Upper lobe of left lung (tissue), 6 donors: ENCODE results near the gene TXN. TPM values are rescaled to one million over a fixed set of nuclear protein-coding genes. Genes with fewer than 3 reads are reported as not detected.

Source experiments
- ATAC-seq, 2 donors: fragments of 200-7000 bp; cut with Tn5 transposase; one replicate each; pipeline ENCODE4 v1.9.1; 2022; ENCODE audit warnings: mild to moderate bottlenecking in 2 of 2, moderate library complexity in 2 of 2; ENCODE audit not compliant: low FRiP score in 2 of 2
- DNase-seq, 2 donors: peaks; one replicate each; pipeline ENCODE4 v3.0.0-alpha.2; 2019 to 2020
- H3K27ac ChIP-seq, 4 donors: fragments of 200-600 bp; sonication (generic); one replicate each; pipeline ENCODE4 v1.5.1; 2016 to 2019
- H3K27me3 ChIP-seq, 4 donors: fragments of 200-600 bp; sonication (generic); one replicate each; pipeline ENCODE4 v1.5.1; 2017 to 2019
- H3K36me3 ChIP-seq, 4 donors: fragments of 200-600 bp; sonication (generic); one replicate each; pipeline ENCODE4 v1.5.1; 2016 to 2019
- H3K4me1 ChIP-seq, 4 donors: fragments of 200-600 bp; sonication (generic); one replicate each; pipeline ENCODE4 v1.5.1; 2018 to 2019
- H3K4me3 ChIP-seq, 4 donors: fragments of 200-600 bp; sonication (generic); one replicate each; pipeline ENCODE4 v1.5.1; 2017 to 2019; ENCODE audit warnings: mild to moderate bottlenecking in 2 of 4, moderate library complexity in 1 of 4
- H3K9me3 ChIP-seq, 4 donors: fragments of 200-600 bp; sonication (generic); one replicate each; pipeline ENCODE4 v1.5.1; 2018 to 2019
- EP300 ChIP-seq, 4 donors: sonication (generic); formaldehyde crosslinking; IDR thresholded peaks; one replicate each; pipeline ENCODE4 v1.5.1; 2017; ENCODE audit warnings: antibody characterized with exemption in 4 of 4, control low read depth in 2 of 4
- POLR2A ChIP-seq, 4 donors: fragments of 450-650 bp; IDR thresholded peaks; one replicate each; pipeline ENCODE4 v1.5.1; 2016 to 2017; ENCODE audit warnings: antibody characterized with exemption in 4 of 4, mild to moderate bottlenecking in 2 of 4
- POLR2AphosphoS5 ChIP-seq, 2 donors: sonication (generic); formaldehyde crosslinking; IDR thresholded peaks; one replicate each; pipeline ENCODE4 v1.5.1; 2017; ENCODE audit warnings: antibody characterized with exemption in 2 of 2
- WGBS, 2 donors: methylation state at CpG; one replicate each; pipeline ENCODE4 v1.1.5; 2017 to 2018; 5-methylcytosine and 5-hydroxymethylcytosine counted together
- total RNA-seq, 6 donors: library from RNA; depleted of rRNA in 4 of 6; stranded (reverse); fragments of >200 nt in 4 of 6; gene quantifications; one replicate each; pipeline versions ENCODE4 v1.1.0 to v1.2.1, GENCODE V29; 2016 to 2021
- TF ChIP-seq, protein P1 (sequence below), 6 experiments: fragments of 450-650 bp in 4 of 6; fragments of 200-600 bp in 2 of 6; sonication (generic) in 2 of 6; IDR thresholded peaks; one replicate each; pipeline ENCODE4 v1.5.1; 2016 to 2019; ENCODE audit warnings: antibody characterized with exemption in 6 of 6
- donor health status: DM: no; HTN: no; CAD: no; lungs with moderate emphysema.
- donor health status: DM: no; HTN: yes; CAD: no; lungs with severe emphysema.

The TXN gene
- total RNA-seq, 6 donors from 2014 or later: 27.2 to 179 (median 165) TPM

GRCh38 chr9:110290001-110290400 is 33.7 kb upstream of the TXN start:
- WGBS, 2 donors: 70 to 76% methylated on average over 1 of the region's 1 CpG
- no peaks in the 10 kb centered on the region for H3K4me1 ChIP-seq
- no peaks in the 10 kb centered on the region for H3K27me3 ChIP-seq
- H3K36me3 ChIP-seq: no peaks in the 10 kb centered on the region
- no peaks in the 10 kb centered on the region for H3K9me3 ChIP-seq
- DNase-seq: no peak
- peak overlapping the region in 1 of 4 donors; percentile 13 for H3K27ac ChIP-seq
- ATAC-seq: no peak
- no peak overlapping the region for H3K4me3 ChIP-seq
- TF ChIP-seq, protein P1, sequence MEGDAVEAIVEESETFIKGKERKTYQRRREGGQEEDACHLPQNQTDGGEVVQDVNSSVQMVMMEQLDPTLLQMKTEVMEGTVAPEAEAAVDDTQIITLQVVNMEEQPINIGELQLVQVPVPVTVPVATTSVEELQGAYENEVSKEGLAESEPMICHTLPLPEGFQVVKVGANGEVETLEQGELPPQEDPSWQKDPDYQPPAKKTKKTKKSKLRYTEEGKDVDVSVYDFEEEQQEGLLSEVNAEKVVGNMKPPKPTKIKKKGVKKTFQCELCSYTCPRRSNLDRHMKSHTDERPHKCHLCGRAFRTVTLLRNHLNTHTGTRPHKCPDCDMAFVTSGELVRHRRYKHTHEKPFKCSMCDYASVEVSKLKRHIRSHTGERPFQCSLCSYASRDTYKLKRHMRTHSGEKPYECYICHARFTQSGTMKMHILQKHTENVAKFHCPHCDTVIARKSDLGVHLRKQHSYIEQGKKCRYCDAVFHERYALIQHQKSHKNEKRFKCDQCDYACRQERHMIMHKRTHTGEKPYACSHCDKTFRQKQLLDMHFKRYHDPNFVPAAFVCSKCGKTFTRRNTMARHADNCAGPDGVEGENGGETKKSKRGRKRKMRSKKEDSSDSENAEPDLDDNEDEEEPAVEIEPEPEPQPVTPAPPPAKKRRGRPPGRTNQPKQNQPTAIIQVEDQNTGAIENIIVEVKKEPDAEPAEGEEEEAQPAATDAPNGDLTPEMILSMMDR (IDR thresholded peaks at IDR 0.05): no peak
- TF ChIP-seq POLR2AphosphoS5 (IDR thresholded peaks at IDR 0.05) (no peak), POLR2A (IDR thresholded peaks at IDR 0.05) (no peak), EP300 (IDR thresholded peaks at IDR 0.05) (no peak)

- Histone ChIP-seq H3K4me3 (no peak overlapping the region), H3K36me3 (no peaks in the 10 kb centered on the region), H3K27ac (no peak overlapping the region), H3K27me3 (no peaks in the 10 kb centered on the region), H3K9me3 (no peaks in the 10 kb centered on the region), H3K4me1 (no peaks in the 10 kb centered on the region)
- TF ChIP-seq EP300 (IDR thresholded peaks at IDR 0.05): no peak
- no peak for TF ChIP-seq POLR2AphosphoS5 (IDR thresholded peaks at IDR 0.05)
- no peak for TF ChIP-seq POLR2A (IDR thresholded peaks at IDR 0.05)
- TF ChIP-seq, protein P1 (IDR thresholded peaks at IDR 0.05): no peak
- ATAC-seq: no peak
- 78 to 84% methylated on average over 4 of the region's 4 CpGs for WGBS, 2 donors
- DNase-seq: no peak
These were observed 32.2 kb upstream of the TXN start for GRCh38 chr9:110288503-110288902.

DNA sequence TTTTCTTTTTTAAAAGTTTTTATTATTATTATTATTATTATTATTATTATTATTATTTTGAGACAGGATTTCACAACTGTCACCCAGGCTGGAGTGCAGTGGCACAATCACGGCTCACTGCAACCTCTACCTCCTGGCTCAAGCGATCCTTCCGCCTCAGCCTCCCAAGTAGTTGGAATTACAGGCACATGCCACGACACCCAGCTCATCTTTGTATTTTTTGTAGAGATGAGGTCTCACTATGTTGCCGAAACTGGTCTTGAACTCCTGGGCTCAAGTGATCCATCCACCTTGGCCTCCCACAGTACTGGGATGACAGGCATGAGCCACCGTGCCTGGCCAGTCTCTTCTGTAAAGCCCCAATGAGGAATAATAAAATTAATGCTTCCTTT is 31.0 kb upstream of the TXN start:
- Histone ChIP-seq H3K4me1 (no peaks in the 10 kb centered on the region), H3K36me3 (no peaks in the 10 kb centered on the region), H3K27me3 (no peaks in the 10 kb centered on the region), H3K27ac (no peak overlapping the region), H3K9me3 (no peaks in the 10 kb centered on the region), H3K4me3 (no peak overlapping the region)
- DNase-seq: no peak
- WGBS, 2 donors: 91 to 92% methylated on average over 6 of the region's 6 CpGs
- TF ChIP-seq POLR2A (IDR thresholded peaks at IDR 0.05) (no peak), POLR2AphosphoS5 (IDR thresholded peaks at IDR 0.05) (no peak), EP300 (IDR thresholded peaks at IDR 0.05) (no peak)
- TF ChIP-seq, protein P1 (IDR thresholded peaks at IDR 0.05): no peak
- ATAC-seq: no peak

DNA sequence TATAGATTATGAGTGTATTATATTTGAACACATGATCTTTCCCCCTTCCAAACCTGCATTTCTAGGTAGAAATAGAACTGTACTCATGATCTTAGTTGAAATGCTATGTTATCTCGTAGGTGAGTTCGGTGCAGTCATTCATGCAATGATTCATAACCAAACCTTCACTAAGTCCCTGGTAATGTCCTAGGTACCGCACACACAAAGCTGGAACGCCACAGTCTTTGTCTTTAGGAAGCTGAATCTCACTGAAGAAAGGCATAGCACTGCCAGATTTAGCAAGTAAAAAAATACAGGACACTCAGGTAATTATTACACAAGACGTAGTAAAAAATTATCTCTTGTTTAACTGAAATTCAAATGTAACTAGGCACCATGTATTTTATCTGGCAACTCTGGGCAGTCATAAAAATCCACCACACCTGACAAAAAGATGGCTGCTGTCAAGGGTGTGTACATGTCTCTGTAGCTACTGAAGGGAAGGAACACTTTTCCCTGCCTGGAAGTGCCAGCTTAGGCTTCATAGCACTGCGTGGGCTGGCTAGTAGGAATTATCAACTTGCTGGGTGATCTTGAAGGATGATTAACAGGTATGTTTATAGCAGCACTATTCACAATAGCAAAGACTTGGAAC is 28.0 kb upstream of the TXN start:
- TF ChIP-seq EP300 (IDR thresholded peaks at IDR 0.05) (no peak), POLR2AphosphoS5 (IDR thresholded peaks at IDR 0.05) (no peak), POLR2A (IDR thresholded peaks at IDR 0.05) (no peak)
- TF ChIP-seq, protein P1 (IDR thresholded peaks at IDR 0.05): no peak
- H3K4me3 ChIP-seq: no peak overlapping the region
- no peaks in the 10 kb centered on the region for H3K27me3 ChIP-seq
- no peaks in the 10 kb centered on the region for H3K9me3 ChIP-seq
- 91 to 92% methylated on average over 6 of the region's 6 CpGs for WGBS, 2 donors
- no peaks in the 10 kb centered on the region for H3K36me3 ChIP-seq
- no peak overlapping the region for H3K27ac ChIP-seq
- DNase-seq (no peak), ATAC-seq (no peak)
- H3K4me1 ChIP-seq: no peaks in the 10 kb centered on the region

DNA sequence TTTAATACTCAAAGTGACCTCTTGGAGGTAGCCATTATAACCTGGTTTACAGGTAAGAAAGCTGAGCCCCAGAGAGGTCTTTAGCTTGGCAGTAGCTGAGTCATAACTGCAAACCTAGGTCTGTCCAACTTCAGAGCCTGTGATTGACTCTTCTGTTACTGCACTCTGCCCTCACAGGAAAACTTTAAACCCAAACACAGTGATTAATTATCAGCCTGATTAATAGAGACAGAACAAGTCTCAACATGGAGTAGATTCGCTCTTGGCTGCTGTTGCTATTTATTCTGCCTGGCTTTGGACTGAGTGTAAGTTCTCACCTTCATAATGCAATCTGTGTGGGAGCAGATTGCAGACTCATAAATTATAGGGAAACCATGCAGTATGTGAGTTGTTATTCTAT is 27.4 kb upstream of the TXN start:
- Histone ChIP-seq H3K4me3 (no peak overlapping the region), H3K36me3 (no peaks in the 10 kb centered on the region), H3K9me3 (no peaks in the 10 kb centered on the region), H3K4me1 (no peaks in the 10 kb centered on the region), H3K27me3 (no peaks in the 10 kb centered on the region), H3K27ac (no peak overlapping the region)
- no peak for DNase-seq
- 65 to 71% methylated on average over 1 of the region's 1 CpG for WGBS, 2 donors
- TF ChIP-seq POLR2A (IDR thresholded peaks at IDR 0.05) (no peak), POLR2AphosphoS5 (IDR thresholded peaks at IDR 0.05) (no peak), EP300 (IDR thresholded peaks at IDR 0.05) (no peak)
- TF ChIP-seq, protein P1 (IDR thresholded peaks at IDR 0.05): no peak
- ATAC-seq: no peak
